M059J (cell line): Measurements from ENCODE around the gene BCAN. TPM values are rescaled to one million over a fixed set of nuclear protein-coding genes. Genes with fewer than 3 reads are reported as not detected.
A peak's percentile ranks its signal among the peaks of the same experiment; 100 is the strongest.
"Not testable (repeated sequence)": the region's sequence is repeated elsewhere in the genome, so short reads cannot be mapped to it uniquely, and the experiment has no call there.

ENCODE experiments used
- DNase-seq: peaks from one replicate; pipeline ENCODE4 v3.0.0-alpha.2; 2012; ENCODE audit warnings: low read depth
- total RNA-seq: library from RNA; depleted of rRNA; stranded (reverse); fragments of >200 nt; shearing (Covaris generic); gene quantifications from 2 replicates; pipeline ENCODE4 v1.2.3, GENCODE V29; 2014

Gene BCAN
- total RNA-seq, 1 experiment from 2014 or later = not detected

- no peak for DNase-seq
These were observed 22.9 kb upstream of the BCAN start, which contains the start of gene HAPLN2 for GRCh38 chr1:156618853-156619581. Gene HAPLN2, plus strand, starts transcription at chr1:156619415. Its CDS starts 4,076 bp downstream, at chr1:156623491.

- no peak for DNase-seq
These were observed 22.3 kb upstream of the BCAN start for GRCh38 chr1:156619582-156619955.

GRCh38 chr1:156622581-156623297 lies 19.2 kb upstream of the BCAN start:
- DNase-seq = no peak

- DNase-seq = peak; percentile 52
These were observed 17.7 kb upstream of the BCAN start for GRCh38 chr1:156623946-156624813.

GRCh38 chr1:156624814-156625435 lies 17.0 kb upstream of the BCAN start:
- no peak for DNase-seq

GRCh38 chr1:156625436-156626078 lies 16.4 kb upstream of the BCAN start:
- DNase-seq = peak; percentile 28

- no peak for DNase-seq
These were observed 15.9 kb upstream of the BCAN start for GRCh38 chr1:156626079-156626438.

GRCh38 chr1:156627313-156627880 lies 14.5 kb upstream of the BCAN start:
- DNase-seq = peak; percentile 65

- no peak for DNase-seq
These were observed 12.0 kb upstream of the BCAN start for GRCh38 chr1:156629823-156630449.

- DNase-seq = not testable (repeated sequence)
These were observed 10.8 kb upstream of the BCAN start for GRCh38 chr1:156631152-156631551.

GRCh38 chr1:156632355-156632754 lies 9.6 kb upstream of the BCAN start:
- no peak for DNase-seq

- no peak for DNase-seq
These were observed 3.5 kb upstream of the BCAN start for GRCh38 chr1:156638189-156638985.

- DNase-seq = peak; percentile 98
These were observed 2.3 kb upstream of the BCAN start for GRCh38 chr1:156639601-156640101.

GRCh38 chr1:156640842-156641706 lies 843 bp upstream of the BCAN start:
- no peak for DNase-seq

- DNase-seq = no peak
These were observed 540 bp downstream of the BCAN start for GRCh38 chr1:156642265-156643048.

- no peak for DNase-seq
These were observed 1.3 kb downstream of the BCAN start for GRCh38 chr1:156643049-156643777.

- DNase-seq = no peak
These were observed 1.8 kb downstream of the BCAN start for GRCh38 chr1:156643778-156644092.
